Panc1 (cell line): Measurements from ENCODE around the gene RHBDF2. TPM values are rescaled to one million over a fixed set of nuclear protein-coding genes. Genes with fewer than 3 reads are reported as not detected.

Experiments used
- ATAC-seq: fragments of 200-7000 bp; cut with Tn5 transposase; 2 replicates; pipeline ENCODE4 v1.9.1; 2020; ENCODE audit warnings: mild to moderate bottlenecking, moderate library complexity
- BruUV-seq: library from RNA; stranded (reverse); fragments of 400-500 nt; replicated peaks from 2 replicates; lab custom pipeline; 2021; lab: Mats Ljungman, UMichigan
- CTCF ChIA-PET: fragments of 300-600 bp; sonication (Branson Sonifier 250); formaldehyde crosslinking; loops from one replicate; lab custom pipeline; 2022; ENCODE audit warnings: antibody characterized with exemption; lab: Charles Lee
- POLR2A ChIA-PET: fragments of 300-600 bp; sonication (Branson Sonifier 250); formaldehyde crosslinking; loops from one replicate; lab custom pipeline; 2022; ENCODE audit warnings: antibody characterized with exemption; lab: Charles Lee
- DNase-seq: peaks from one replicate; pipeline ENCODE4 v3.0.0-alpha.2; 2010; ENCODE audit warnings: low read depth, low spot score
- H3K27ac ChIP-seq: 2 replicates; pipeline ENCODE4 v1.5.1; 2011; ENCODE audit warnings: mild to moderate bottlenecking, low read length, inconsistent platforms
- H3K27me3 ChIP-seq: fragments of 200-500 bp; sonication (Bioruptor generic); 2 replicates; pipeline ENCODE4 v1.6.0; 2014; ENCODE audit warnings: low read length, inconsistent platforms; ENCODE audit not compliant: control insufficient read depth, insufficient read depth
- H3K36me3 ChIP-seq: fragments of 200-500 bp; sonication (Bioruptor generic); 2 replicates; pipeline ENCODE4 v1.5.1; 2014; ENCODE audit warnings: inconsistent platforms, mild to moderate bottlenecking, low read length, moderate library complexity; ENCODE audit not compliant: control insufficient read depth, insufficient read depth
- H3K4me1 ChIP-seq: 2 replicates; pipeline ENCODE4 v1.5.1; 2011; ENCODE audit warnings: inconsistent platforms, mild to moderate bottlenecking, low read length, moderate library complexity; ENCODE audit not compliant: control insufficient read depth, insufficient read depth
- H3K4me3 ChIP-seq, 2 experiments: 2 replicates each; pipeline ENCODE4 v1.5.1; 2011 to 2012; ENCODE audit warnings: low read depth in 2 of 2, low read length in 2 of 2, mild to moderate bottlenecking in 2 of 2, inconsistent platforms in 1 of 2, moderate library complexity in 1 of 2
- H3K9me3 ChIP-seq: fragments of 200-500 bp; sonication (Bioruptor generic); 2 replicates; pipeline ENCODE4 v1.5.1; 2014; ENCODE audit warnings: low read depth, mild to moderate bottlenecking, inconsistent platforms, low read length, moderate library complexity; ENCODE audit not compliant: control insufficient read depth, insufficient read depth
- POLR2AphosphoS5 ChIP-seq: IDR thresholded peaks from 2 replicates; pipeline ENCODE4 v1.6.1; 2012; ENCODE audit warnings: mild to moderate bottlenecking, low read depth, low read length, moderate library complexity
- SIN3A ChIP-seq: IDR thresholded peaks from 2 replicates; pipeline ENCODE4 v1.6.1; 2012; ENCODE audit warnings: low read depth, mild to moderate bottlenecking, low read length, moderate library complexity, borderline replicate concordance; ENCODE audit not compliant: insufficient read depth
- TCF7L2 ChIP-seq: IDR thresholded peaks from 2 replicates; pipeline ENCODE4 v1.6.1; 2011; ENCODE audit warnings: mild to moderate bottlenecking, low read depth, low read length, inconsistent platforms
- in situ Hi-C: cut with HindIII; loops from 2 replicates; pipeline ENCODE4 v1.10.0; 2016; ENCODE audit warnings: low sequenced_read_pairs, low pct_unique_long_range_greater_than_20kb
- intact Hi-C: fragments of 100-400 bp; cut with micrococcal nuclease; formaldehyde crosslinking; loops from one replicate; pipeline ENCODE4 v1.10.0; 2022; ENCODE audit not compliant: unreplicated experiment
- total RNA-seq: library from RNA; stranded (reverse); gene quantifications from one replicate; pipeline ENCODE4 v1.2.1, GENCODE V29; 2021; ENCODE audit not compliant: unreplicated experiment
- TF ChIP-seq, protein P1 (sequence below), 2 experiments: IDR thresholded peaks; 2 replicates each; pipeline ENCODE4 v1.6.1; 2011 to 2012; ENCODE audit warnings: low read depth in 2 of 2, control low read depth in 1 of 2, low read length in 1 of 2, mild to moderate bottlenecking in 1 of 2, moderate library complexity in 1 of 2; ENCODE audit not compliant: insufficient read depth in 1 of 2
- TF ChIP-seq, protein P2 (sequence below): fragments of 450-650 bp; IDR thresholded peaks from 2 replicates; pipeline ENCODE4 v1.5.1; 2017; ENCODE audit warnings: mild to moderate bottlenecking

Gene RHBDF2
- total RNA-seq, 1 experiment from 2014 or later: 67.8 TPM

GRCh38 chr17:76422406-76422805 lies 78.8 kb downstream of the RHBDF2 start:
- intact Hi-C loops (no loop called here), in situ Hi-C loops (no loop called here)
- TF ChIP-seq, protein P1, sequence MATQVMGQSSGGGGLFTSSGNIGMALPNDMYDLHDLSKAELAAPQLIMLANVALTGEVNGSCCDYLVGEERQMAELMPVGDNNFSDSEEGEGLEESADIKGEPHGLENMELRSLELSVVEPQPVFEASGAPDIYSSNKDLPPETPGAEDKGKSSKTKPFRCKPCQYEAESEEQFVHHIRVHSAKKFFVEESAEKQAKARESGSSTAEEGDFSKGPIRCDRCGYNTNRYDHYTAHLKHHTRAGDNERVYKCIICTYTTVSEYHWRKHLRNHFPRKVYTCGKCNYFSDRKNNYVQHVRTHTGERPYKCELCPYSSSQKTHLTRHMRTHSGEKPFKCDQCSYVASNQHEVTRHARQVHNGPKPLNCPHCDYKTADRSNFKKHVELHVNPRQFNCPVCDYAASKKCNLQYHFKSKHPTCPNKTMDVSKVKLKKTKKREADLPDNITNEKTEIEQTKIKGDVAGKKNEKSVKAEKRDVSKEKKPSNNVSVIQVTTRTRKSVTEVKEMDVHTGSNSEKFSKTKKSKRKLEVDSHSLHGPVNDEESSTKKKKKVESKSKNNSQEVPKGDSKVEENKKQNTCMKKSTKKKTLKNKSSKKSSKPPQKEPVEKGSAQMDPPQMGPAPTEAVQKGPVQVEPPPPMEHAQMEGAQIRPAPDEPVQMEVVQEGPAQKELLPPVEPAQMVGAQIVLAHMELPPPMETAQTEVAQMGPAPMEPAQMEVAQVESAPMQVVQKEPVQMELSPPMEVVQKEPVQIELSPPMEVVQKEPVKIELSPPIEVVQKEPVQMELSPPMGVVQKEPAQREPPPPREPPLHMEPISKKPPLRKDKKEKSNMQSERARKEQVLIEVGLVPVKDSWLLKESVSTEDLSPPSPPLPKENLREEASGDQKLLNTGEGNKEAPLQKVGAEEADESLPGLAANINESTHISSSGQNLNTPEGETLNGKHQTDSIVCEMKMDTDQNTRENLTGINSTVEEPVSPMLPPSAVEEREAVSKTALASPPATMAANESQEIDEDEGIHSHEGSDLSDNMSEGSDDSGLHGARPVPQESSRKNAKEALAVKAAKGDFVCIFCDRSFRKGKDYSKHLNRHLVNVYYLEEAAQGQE (IDR thresholded peaks at IDR 0.05; ENCODE audit: insufficient read depth in 1 of 2, low read depth in 2 of 2, low read length in 1 of 2): no peak
- no peak for TF ChIP-seq SIN3A
- TF ChIP-seq POLR2AphosphoS5: no peak
- TF ChIP-seq, protein P2, sequence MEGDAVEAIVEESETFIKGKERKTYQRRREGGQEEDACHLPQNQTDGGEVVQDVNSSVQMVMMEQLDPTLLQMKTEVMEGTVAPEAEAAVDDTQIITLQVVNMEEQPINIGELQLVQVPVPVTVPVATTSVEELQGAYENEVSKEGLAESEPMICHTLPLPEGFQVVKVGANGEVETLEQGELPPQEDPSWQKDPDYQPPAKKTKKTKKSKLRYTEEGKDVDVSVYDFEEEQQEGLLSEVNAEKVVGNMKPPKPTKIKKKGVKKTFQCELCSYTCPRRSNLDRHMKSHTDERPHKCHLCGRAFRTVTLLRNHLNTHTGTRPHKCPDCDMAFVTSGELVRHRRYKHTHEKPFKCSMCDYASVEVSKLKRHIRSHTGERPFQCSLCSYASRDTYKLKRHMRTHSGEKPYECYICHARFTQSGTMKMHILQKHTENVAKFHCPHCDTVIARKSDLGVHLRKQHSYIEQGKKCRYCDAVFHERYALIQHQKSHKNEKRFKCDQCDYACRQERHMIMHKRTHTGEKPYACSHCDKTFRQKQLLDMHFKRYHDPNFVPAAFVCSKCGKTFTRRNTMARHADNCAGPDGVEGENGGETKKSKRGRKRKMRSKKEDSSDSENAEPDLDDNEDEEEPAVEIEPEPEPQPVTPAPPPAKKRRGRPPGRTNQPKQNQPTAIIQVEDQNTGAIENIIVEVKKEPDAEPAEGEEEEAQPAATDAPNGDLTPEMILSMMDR: no peak
- no peak for TF ChIP-seq TCF7L2
- CTCF ChIA-PET: no interaction called here
- POLR2A ChIA-PET: interaction anchor here (0.6 kb wide), 1 partner anchor 28 kb away, joined by 9 read pairs; no protein-coding TSS in a partner anchor
- Histone ChIP-seq H3K36me3 (no peaks in the 10 kb centered on the region), H3K27me3 (no peaks in the 10 kb centered on the region), H3K4me3 (no peak overlapping the region), H3K4me1 (no peaks in the 10 kb centered on the region; the same call in 1 of the 2 replicates), H3K27ac (no peak overlapping the region), H3K9me3 (no peaks in the 10 kb centered on the region)
- no peak for ATAC-seq
- BruUV-seq: no TSS peak
- DNase-seq: no peak

GRCh38 chr17:76421044-76421407 lies 80.2 kb downstream of the RHBDF2 start:
- BruUV-seq: no TSS peak
- intact Hi-C loops (no loop called here), in situ Hi-C loops (no loop called here)
- H3K4me1 ChIP-seq: no peaks in the 10 kb centered on the region; the same call in 1 of the 2 replicates
- TF ChIP-seq SIN3A: no peak
- TF ChIP-seq, protein P2: no peak
- TF ChIP-seq TCF7L2: no peak
- TF ChIP-seq POLR2AphosphoS5: no peak
- TF ChIP-seq, protein P1 (IDR thresholded peaks at IDR 0.05; ENCODE audit: insufficient read depth in 1 of 2, low read depth in 2 of 2, low read length in 1 of 2): no peak
- ATAC-seq (no peak), DNase-seq (no peak)
- no peaks in the 10 kb centered on the region for H3K36me3 ChIP-seq
- ChIA-PET POLR2A (no interaction called here), CTCF (no interaction called here)
- H3K4me3 ChIP-seq: no peak overlapping the region
- H3K27ac ChIP-seq: no peak overlapping the region
- H3K27me3 ChIP-seq: no peaks in the 10 kb centered on the region
- no peaks in the 10 kb centered on the region for H3K9me3 ChIP-seq

Other genes with a start within 250 kb of the RHBDF2 start
- gene UBALD2, start 236.1 kb downstream of the RHBDF2 start, total RNA-seq: 30.0 TPM
- 0.92 TPM for gene QRICH2, start 193.1 kb downstream of the RHBDF2 start, total RNA-seq
- 99.6 TPM for gene PRPSAP1, start 147.5 kb downstream of the RHBDF2 start, total RNA-seq
- gene SPHK1, start 116.8 kb downstream of the RHBDF2 start, total RNA-seq: 18.2 TPM
- gene UBE2O, start 48.3 kb downstream of the RHBDF2 start, total RNA-seq: 47.5 TPM
- gene AANAT, start 33.8 kb downstream of the RHBDF2 start, total RNA-seq: not detected
- 6.0 TPM for gene CYGB, start 36.3 kb upstream of the RHBDF2 start, total RNA-seq
- gene PRCD, start 38.6 kb upstream of the RHBDF2 start, total RNA-seq: 0.54 TPM
- 23.0 TPM for gene ST6GALNAC2, start 84.4 kb upstream of the RHBDF2 start, total RNA-seq
- 0.15 TPM for gene ST6GALNAC1, start 142.3 kb upstream of the RHBDF2 start, total RNA-seq
- gene MXRA7, start 209.5 kb upstream of the RHBDF2 start, total RNA-seq: 77.9 TPM
- gene JMJD6, start 225.2 kb upstream of the RHBDF2 start, total RNA-seq: 60.0 TPM
- gene METTL23, start 225.4 kb upstream of the RHBDF2 start, total RNA-seq: 42.8 TPM
- gene SRSF2, start 235.9 kb upstream of the RHBDF2 start, total RNA-seq: 436 TPM
- 42.3 TPM for gene MFSD11, start 236.7 kb upstream of the RHBDF2 start, total RNA-seq